Cardiac ventricle fibroblast (primary cell): Measurements from ENCODE around the gene ALAD. TPM values are rescaled to one million over a fixed set of nuclear protein-coding genes. Genes with fewer than 3 reads are reported as not detected.

ENCODE experiments used
- total RNA-seq: library from RNA; depleted of rRNA; stranded (reverse); fragments of >200 nt; gene quantifications from 2 replicates; pipeline ENCODE4 v1.2.3, GENCODE V29; 2015

The ALAD gene
- total RNA-seq = 21.7 and 25.5 TPM in 2 replicates

GRCh38 chr9:113401027-113401792 lies at the start of gene ALAD:
ALAD (minus strand) TSS chr9:113401284; CDS start chr9:113393559, 7,725 bp downstream.

DNA sequence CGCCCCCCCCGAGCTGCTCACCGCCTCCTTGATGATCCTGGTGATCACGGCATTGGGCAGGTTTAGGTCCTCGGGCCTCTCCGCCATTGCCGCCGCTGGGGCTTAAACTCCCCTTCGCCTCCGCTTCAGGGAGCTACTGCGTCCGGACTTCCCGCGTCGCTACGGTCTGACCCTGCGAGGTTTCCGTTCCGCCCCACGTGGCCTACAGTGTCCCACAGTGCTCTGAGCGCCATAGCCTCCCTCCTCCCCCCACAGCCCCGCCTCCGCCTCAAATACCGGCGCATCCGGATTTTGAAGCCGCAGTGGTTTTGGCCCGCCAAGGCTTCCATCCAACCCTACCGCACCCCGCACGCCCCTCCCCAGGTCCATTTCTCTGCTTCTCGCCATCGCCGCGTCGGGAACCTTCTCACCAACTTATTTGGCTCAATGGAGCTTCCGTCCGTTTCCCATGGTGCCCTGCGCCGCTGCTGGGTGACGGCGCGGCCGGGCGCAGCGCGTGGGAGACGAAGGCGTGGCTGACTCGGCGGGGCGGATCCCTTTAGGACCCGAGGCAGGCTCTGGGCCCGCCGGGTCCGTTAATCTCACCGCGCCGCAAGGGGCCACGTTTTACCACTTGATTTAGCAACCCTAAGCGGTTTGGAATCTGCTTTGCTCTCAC lies 9.3 kb upstream of the ALAD start, which contains the start of the genes C9orf43 and POLE3:
C9orf43 (plus strand) TSS at position 541 of the 658 bp plus-strand sequence. CDS start 2,747 bp downstream, outside the sequence.
POLE3 (minus strand) TSS at position 469 of the 658 bp plus-strand sequence; CDS start at position 87, 382 bp downstream.

GRCh38 chr9:113376634-113377567 lies 24.2 kb downstream of the ALAD start, which contains the start of gene HDHD3:
HDHD3 (minus strand) TSS chr9:113376986; CDS start chr9:113374354, 2,632 bp downstream.

GRCh38 chr9:113349445-113350094 lies 51.5 kb downstream of the ALAD start, which contains the start of gene BSPRY:
BSPRY (plus strand) TSS chr9:113349541; CDS start chr9:113349580, 39 bp downstream.

DNA sequence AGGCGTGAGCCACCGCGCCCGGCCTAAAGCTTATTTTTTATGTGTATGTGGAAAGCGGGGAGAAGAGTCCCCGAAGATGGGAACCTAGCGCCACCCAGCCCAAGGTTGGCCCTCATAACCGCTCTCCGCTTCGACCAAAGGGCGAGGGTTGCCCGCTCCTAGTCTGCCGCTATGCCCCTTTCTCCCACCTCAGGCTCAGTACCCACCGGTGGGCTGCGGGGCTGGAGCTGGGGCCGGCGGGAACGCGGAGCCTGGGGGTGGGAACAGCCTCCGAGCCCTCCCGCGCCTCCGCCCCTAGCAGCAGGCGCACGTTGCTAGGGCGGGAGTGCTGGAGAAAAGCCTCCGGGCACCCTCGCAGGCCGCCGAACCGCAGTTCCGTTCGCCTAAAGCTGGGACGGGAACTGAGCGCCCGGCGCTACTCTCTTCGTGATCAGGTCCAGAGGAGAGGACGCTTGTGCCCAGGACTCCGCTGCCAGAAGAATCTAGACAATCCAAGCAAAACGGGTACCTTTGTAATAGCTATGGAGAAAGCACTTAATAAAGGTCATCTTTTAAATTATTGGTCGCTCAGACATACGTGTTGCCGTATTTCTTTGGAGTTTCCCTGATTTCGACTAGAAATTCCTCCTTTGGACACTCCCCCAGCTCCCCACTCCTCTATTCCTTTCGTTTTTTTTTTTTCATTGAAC lies 60.9 kb downstream of the ALAD start, which contains the start of gene WDR31:
WDR31 (minus strand) TSS at position 265 of the 689 bp plus-strand sequence. CDS start 8,253 bp downstream, outside the sequence.

Other genes with a start within 250 kb of the ALAD start
- 14.3 and 17.8 TPM in 2 replicates for gene FKBP15, start 180.0 kb downstream of the ALAD start, total RNA-seq
- 19.0 and 20.5 TPM in 2 replicates for gene SLC31A1, start 179.7 kb downstream of the ALAD start, total RNA-seq
- gene CDC26, start 125.7 kb downstream of the ALAD start, total RNA-seq = 34.8 and 38.0 TPM in 2 replicates
- 16.5 and 19.2 TPM in 2 replicates for gene PRPF4, start 125.6 kb downstream of the ALAD start, total RNA-seq
- not detected in 2 replicates for gene RNF183, start 97.9 kb downstream of the ALAD start, total RNA-seq
- gene WDR31, start 61.0 kb downstream of the ALAD start, total RNA-seq = 0.81 and 0.98 TPM in 2 replicates
- gene BSPRY, start 51.7 kb downstream of the ALAD start, total RNA-seq = not detected in 2 replicates
- gene HDHD3, start 24.3 kb downstream of the ALAD start, total RNA-seq = 9.6 and 10.0 TPM in 2 replicates
- gene POLE3, start 9.4 kb upstream of the ALAD start, total RNA-seq = 13.5 and 19.0 TPM in 2 replicates
- 0.24 and 0.44 TPM in 2 replicates for gene C9orf43, start 9.5 kb upstream of the ALAD start, total RNA-seq
- gene RGS3, start 62.4 kb upstream of the ALAD start, total RNA-seq = 15.5 and 27.3 TPM in 2 replicates